H1 (cell line): Measurements from ENCODE around the gene COL27A1. TPM values are rescaled to one million over a fixed set of nuclear protein-coding genes. Genes with fewer than 3 reads are reported as not detected.

Source experiments
- CTCF ChIA-PET: fragments of 300-600 bp; sonication (Branson Sonifier 250); formaldehyde crosslinking; loops from one replicate; lab custom pipeline; 2021; ENCODE audit not compliant: partially characterized antibody; lab: Charles Lee
- POLR2A ChIA-PET: fragments of 300-600 bp; sonication (Branson Sonifier 250); formaldehyde crosslinking; loops from one replicate; lab custom pipeline; 2021; ENCODE audit warnings: inconsistent platforms; ENCODE audit not compliant: partially characterized antibody; lab: Charles Lee
- DNase-seq, 2 experiments: peaks; one replicate each; pipeline versions ENCODE4 v3.0.0 to v3.0.0-alpha.2; 2010 to 2022; ENCODE audit warnings: low spot score in 2 of 2, low read depth in 1 of 2, mixed read lengths in 1 of 2
- FAIRE-seq: peaks from 2 replicates; lab custom pipeline; 2011; peaks lifted over from hg19 to GRCh38; lab: Jason Lieb, UNC
- H2AFZ ChIP-seq: 2 replicates; pipeline ENCODE4 v1.8.1; 2012; ENCODE audit warnings: low read length, inconsistent platforms
- H2AK5ac ChIP-seq: 2 replicates; pipeline ENCODE4 v1.6.1; 2013; ENCODE audit warnings: low read depth, low read length
- H2BK120ac ChIP-seq: replicated peaks from 2 replicates; pipeline ENCODE3; 2013; ENCODE audit warnings: low read depth, low read length, inconsistent platforms
- H2BK12ac ChIP-seq: 2 replicates; pipeline ENCODE4 v1.6.1; 2013; ENCODE audit warnings: low read depth, low read length
- H2BK15ac ChIP-seq: 2 replicates; pipeline ENCODE4 v1.6.1; 2013; ENCODE audit warnings: low read length
- H2BK20ac ChIP-seq: 2 replicates; pipeline ENCODE4 v1.6.1; 2013; ENCODE audit warnings: low read length
- H2BK5ac ChIP-seq: 2 replicates; pipeline ENCODE4 v1.6.1; 2013; ENCODE audit warnings: low read depth, low read length
- H3K14ac ChIP-seq: 2 replicates; pipeline ENCODE4 v1.6.1; 2013; ENCODE audit warnings: inconsistent platforms; ENCODE audit not compliant: insufficient read length
- H3K18ac ChIP-seq: 2 replicates; pipeline ENCODE4 v1.6.1; 2013; ENCODE audit warnings: low read length; ENCODE audit errors: extremely low read depth
- H3K23ac ChIP-seq: 2 replicates; pipeline ENCODE4 v1.6.1; 2013; ENCODE audit warnings: inconsistent platforms; ENCODE audit not compliant: insufficient read length
- H3K23me2 ChIP-seq: 2 replicates; pipeline ENCODE4 v1.6.1; 2013; ENCODE audit warnings: low read depth, low read length
- H3K27ac ChIP-seq: 2 replicates; pipeline ENCODE4 v1.6.1; 2011; ENCODE audit warnings: low read depth, low read length, inconsistent platforms
- H3K27me3 ChIP-seq, 4 experiments: replicated peaks in 1 of 4; 1 replicate in 1 of 4; 2 replicates in 3 of 4; pipeline versions ENCODE4 v1.6.1 to v1.8.1; 2011 to 2013; ENCODE audit warnings: low read length in 3 of 4, mild to moderate bottlenecking in 3 of 4, inconsistent platforms in 2 of 4, mixed read lengths in 2 of 4, moderate library complexity in 1 of 4; ENCODE audit not compliant: control insufficient read depth in 3 of 4, insufficient read depth in 3 of 4; ENCODE audit errors: extremely low read depth in 1 of 4
- H3K36me3 ChIP-seq, 4 experiments: 2 replicates each; pipeline versions ENCODE4 v1.6.1 to v1.8.1; 2011 to 2013; ENCODE audit warnings: mild to moderate bottlenecking in 4 of 4, low read length in 3 of 4, moderate library complexity in 2 of 4, control low read depth in 1 of 4, inconsistent platforms in 1 of 4; ENCODE audit not compliant: insufficient read depth in 4 of 4, control insufficient read depth in 2 of 4
- H3K4ac ChIP-seq: replicated peaks from 2 replicates; pipeline ENCODE3; 2013; ENCODE audit warnings: low read length, low read depth, mixed read lengths, inconsistent platforms; ENCODE audit not compliant: insufficient read length
- H3K4me1 ChIP-seq, 4 experiments: replicated peaks in 1 of 4; 1 replicate in 1 of 4; 2 replicates in 3 of 4; pipeline versions ENCODE4 v1.6.1 to v1.8.1; 2011 to 2013; ENCODE audit warnings: low read length in 3 of 4, inconsistent platforms in 2 of 4, mixed read lengths in 1 of 4; ENCODE audit not compliant: insufficient read depth in 4 of 4, control insufficient read depth in 3 of 4
- H3K4me2 ChIP-seq, 2 experiments: 2 replicates each; pipeline versions ENCODE4 v1.6.1 to v1.8.1; 2011 to 2013; ENCODE audit warnings: low read depth in 2 of 2, low read length in 2 of 2, control low read depth in 1 of 2, inconsistent platforms in 1 of 2, mild to moderate bottlenecking in 1 of 2; ENCODE audit not compliant: insufficient read depth in 1 of 2
- H3K4me3 ChIP-seq, 4 experiments: fragments of 200-600, 300-600 bp in 1 of 4; sonication (generic), shearing (Covaris generic), sonication (Bioruptor Twin) in 1 of 4; 2 replicates each; pipeline versions ENCODE4 v1.5.1 to v1.8.1; 2011 to 2016; ENCODE audit warnings: low read length in 4 of 4, low read depth in 3 of 4, control low read depth in 2 of 4, inconsistent platforms in 2 of 4, mild to moderate bottlenecking in 2 of 4, mixed read lengths in 1 of 4, moderate library complexity in 1 of 4; ENCODE audit not compliant: insufficient read depth in 2 of 4; ENCODE audit errors: extremely low read depth in 1 of 4
- H3K56ac ChIP-seq: replicated peaks from 2 replicates; pipeline ENCODE3; 2013; ENCODE audit warnings: low read depth, mild to moderate bottlenecking, mixed read lengths, low read length, inconsistent platforms; ENCODE audit not compliant: insufficient read length
- H3K79me1 ChIP-seq: 2 replicates; pipeline ENCODE4 v1.6.1; 2013; ENCODE audit warnings: low read depth, low read length, control low read depth
- H3K79me2 ChIP-seq, 2 experiments: 2 replicates each; pipeline versions ENCODE4 v1.6.1 to v1.8.1; 2012 to 2013; ENCODE audit warnings: low read length in 2 of 2, mild to moderate bottlenecking in 2 of 2, inconsistent platforms in 1 of 2; ENCODE audit not compliant: insufficient read depth in 2 of 2, control insufficient read depth in 1 of 2
- H3K9ac ChIP-seq, 4 experiments: replicated peaks in 1 of 4; 1 replicate in 1 of 4; 2 replicates in 3 of 4; pipeline versions ENCODE4 v1.6.1 to v1.8.1; 2011 to 2013; ENCODE audit warnings: low read depth in 3 of 4, low read length in 3 of 4, control low read depth in 2 of 4, mild to moderate bottlenecking in 2 of 4, moderate library complexity in 2 of 4, inconsistent platforms in 1 of 4; ENCODE audit errors: extremely low read depth in 1 of 4
- H3K9me3 ChIP-seq, 2 experiments: 2 replicates each; pipeline versions ENCODE4 v1.6.1 to v1.8.1; 2012 to 2013; ENCODE audit warnings: mild to moderate bottlenecking in 2 of 2, moderate library complexity in 2 of 2, control low read depth in 1 of 2, inconsistent platforms in 1 of 2, low read depth in 1 of 2, low read length in 1 of 2, mixed read lengths in 1 of 2; ENCODE audit not compliant: insufficient read depth in 2 of 2
- H4K20me1 ChIP-seq, 2 experiments: replicated peaks in 1 of 2; 2 replicates each; pipeline versions ENCODE3 to v1.8.1; 2011 to 2013; ENCODE audit warnings: inconsistent platforms in 2 of 2, low read length in 2 of 2, mild to moderate bottlenecking in 1 of 2; ENCODE audit not compliant: insufficient read depth in 2 of 2, control insufficient read depth in 1 of 2
- H4K5ac ChIP-seq: 2 replicates; pipeline ENCODE4 v1.6.1; 2013; ENCODE audit warnings: low read length, low read depth, mixed read lengths, inconsistent platforms; ENCODE audit not compliant: insufficient read length
- H4K8ac ChIP-seq: 2 replicates; pipeline ENCODE4 v1.8.0; 2013; ENCODE audit warnings: mild to moderate bottlenecking, moderate library complexity, low read length, inconsistent platforms; ENCODE audit not compliant: insufficient read depth; ENCODE audit errors: extremely low read depth
- H4K91ac ChIP-seq: replicated peaks from 2 replicates; pipeline ENCODE3; 2013; ENCODE audit warnings: low read length, mixed read lengths, inconsistent platforms; ENCODE audit not compliant: insufficient read length
- CEBPB ChIP-seq: IDR thresholded peaks from 2 replicates; pipeline ENCODE4 v1.6.1; 2012; ENCODE audit warnings: low read depth, low read length
- WGBS, 2 experiments: shearing (Covaris generic) in 1 of 2; methylation state at CpG; one replicate each; pipeline versions ENCODE4 v1.1.6 to v1.1.7; 2013 to 2015; ENCODE audit warnings: low lambda C conversion rate in 2 of 2, mixed read lengths in 2 of 2, inconsistent platforms in 1 of 2, low coverage in 1 of 2, missing lambda C conversion rate in 1 of 2; ENCODE audit not compliant: insufficient replicate concordance in 2 of 2, insufficient coverage in 1 of 2, insufficient read length in 1 of 2; ENCODE audit errors: extremely low coverage in 1 of 2, missing lambda C conversion rate in 1 of 2; 5-methylcytosine and 5-hydroxymethylcytosine counted together
- polyA plus RNA-seq, 7 experiments: library from polyadenylated mRNA; depleted of rRNA in 3 of 7; stranded (reverse) in 5 of 7; unstranded in 2 of 7; fragments of >200 nt in 5 of 7; fragments of 200-250 nt in 2 of 7; gene quantifications; 1 replicate in 5 of 7; 2 replicates in 1 of 7; 4 replicates in 1 of 7; pipeline versions ENCODE4 v1.2.1 to v1.2.3, GENCODE V29; 2011 to 2013; ENCODE audit warnings: missing spikeins in 2 of 7, mixed read lengths in 2 of 7
- total RNA-seq: library from RNA; stranded (reverse); fragmentation: NEBNext Ultra II Directional; extraction: Animal tissue kit (Norgen Biotek cat#: 25700); gene quantifications from 2 replicates; pipeline ENCODE4 v1.2.1, GENCODE V29; 2021

The COL27A1 gene
- total and polyA plus RNA-seq, 2 of the 8 experiments (the other 6 are each of a cell fraction or from before 2014, with no cell fraction given): 15.1 to 22.8 TPM

- Histone ChIP-seq H3K27me3 (no peaks in the 10 kb centered on the region), H4K8ac (no peak overlapping the region), H2AK5ac (no peak overlapping the region), H3K79me2 (no peaks in the 10 kb centered on the region), H3K4ac (no peak overlapping the region), H3K23me2 (no peaks in the 10 kb centered on the region), H2BK12ac (no peak overlapping the region), H2BK120ac (no peak overlapping the region), H2BK15ac (no peak overlapping the region), H3K36me3 (peaks cover 10 to 30% (median 22%) of the 10 kb centered on the region in 4 experiments; a peak in 7 of 8 replicates), H3K9me3 (no peaks in the 10 kb centered on the region), H3K56ac (no peak overlapping the region), H3K14ac (no peak overlapping the region), H4K91ac (no peak overlapping the region), H2BK20ac (no peak overlapping the region), H3K4me1 (0 out of 7 replicates have a peak, but pooled peaks cover 0 to 2% (median 0%) of the 10 kb centered on the region in 4 experiments), H2AFZ (no peak overlapping the region), H3K18ac (no peak overlapping the region), H3K4me2 (no peak overlapping the region), H3K27ac (no peak overlapping the region), H3K23ac (no peak overlapping the region), H2BK5ac (no peak overlapping the region), H3K79me1 (no peaks in the 10 kb centered on the region), H4K20me1 (peaks cover 0 to 2% of the 10 kb centered on the region in 2 experiments), H4K5ac (no peak overlapping the region), H3K4me3 (no peak overlapping the region), H3K9ac (no peak overlapping the region)
- POLR2A ChIA-PET: interaction anchor here (0.6 to 1.5 kb wide), 3 partner anchors 8 to 20 kb away, joined by 3 to 4 read pairs (median 3); no protein-coding TSS in a partner anchor
- WGBS, 2 experiments: 86% methylated on average over 10 of the region's 10 CpGs; no CpG with 5 or more reads in 1 of the 2 experiments
- FAIRE-seq (no peak), DNase-seq (no peak)
- no peak for TF ChIP-seq CEBPB
- CTCF ChIA-PET: interaction anchor here (0.6 to 1.6 kb wide), 4 partner anchors 10 to 254 kb away, joined by 3 to 5 read pairs (median 4); no protein-coding TSS in a partner anchor
These were observed 180.8 kb downstream of the COL27A1 start for GRCh38 chr9:114336157-114336556.
